ENCODE data around the gene SORBS1.
A peak's percentile ranks its signal among the peaks of the same experiment; 100 is the strongest.

SORBS1 gene

GRCh38 chr10:95561177-95561863 is at the start of gene SORBS1:
SORBS1 (minus strand) TSS chr10:95561371; CDS start chr10:95441135, 120,236 bp downstream.
- peak; percentile 98 for DNase-seq

GRCh38 chr10:95610727-95611126 is 49.6 kb upstream of the SORBS1 start:
- no peak for DNase-seq

- no peak for DNase-seq
Measured at GRCh38 chr10:95606922-95607321, 45.8 kb upstream of the SORBS1 start.

GRCh38 chr10:95605163-95605562 is 44.0 kb upstream of the SORBS1 start:
- no peak for DNase-seq

GRCh38 chr10:95604630-95605029 is 43.5 kb upstream of the SORBS1 start:
- no peak for DNase-seq

- DNase-seq, result no peak
Measured at GRCh38 chr10:95602382-95602781, 41.2 kb upstream of the SORBS1 start.

- peak; percentile 87 for DNase-seq
Measured at GRCh38 chr10:95601116-95601719, 40.0 kb upstream of the SORBS1 start.

GRCh38 chr10:95600158-95600557 is 39.0 kb upstream of the SORBS1 start:
- DNase-seq, result no peak

GRCh38 chr10:95597788-95598187 is 36.6 kb upstream of the SORBS1 start:
- DNase-seq, result no peak

- no peak for DNase-seq
Measured at GRCh38 chr10:95588025-95588424, 26.9 kb upstream of the SORBS1 start.

GRCh38 chr10:95579835-95580535 is 18.8 kb upstream of the SORBS1 start:
- no peak for DNase-seq

- no peak for DNase-seq
Measured at GRCh38 chr10:95579292-95579691, 18.1 kb upstream of the SORBS1 start.

- DNase-seq, result no peak
Measured at GRCh38 chr10:95578619-95579018, 17.4 kb upstream of the SORBS1 start.

GRCh38 chr10:95574649-95575365 is 13.6 kb upstream of the SORBS1 start:
- no peak for DNase-seq

GRCh38 chr10:95573964-95574604 is 12.9 kb upstream of the SORBS1 start:
- DNase-seq, result no peak

GRCh38 chr10:95573527-95573926 is 12.4 kb upstream of the SORBS1 start:
- DNase-seq, result no peak

- DNase-seq, result no peak
Measured at GRCh38 chr10:95572131-95572820, 11.1 kb upstream of the SORBS1 start.

- no peak for DNase-seq
Measured at GRCh38 chr10:95571390-95571789, 10.2 kb upstream of the SORBS1 start.

- DNase-seq, result no peak
Measured at GRCh38 chr10:95569368-95569767, 8.2 kb upstream of the SORBS1 start.

- no peak for DNase-seq
Measured at GRCh38 chr10:95567903-95568630, 6.9 kb upstream of the SORBS1 start.

GRCh38 chr10:95566136-95566535 is 5.0 kb upstream of the SORBS1 start:
- DNase-seq, result no peak

- no peak for DNase-seq
Measured at GRCh38 chr10:95565336-95565735, 4.2 kb upstream of the SORBS1 start.
